Upper lobe of right lung (tissue), 1 donor: ENCODE results near the gene STX4. TPM values are rescaled to one million over a fixed set of nuclear protein-coding genes. Genes with fewer than 3 reads are reported as not detected.
A peak's percentile ranks its signal among the peaks of the same experiment; 100 is the strongest.

Source experiments
- ATAC-seq: fragments of 200-7000 bp; cut with Tn5 transposase; one replicate; pipeline ENCODE4 v1.9.1; 2020; ENCODE audit warnings: mild to moderate bottlenecking, moderate library complexity
- DNase-seq: peaks from one replicate; pipeline ENCODE4 v3.0.0-alpha.2; 2020
- H3K27ac ChIP-seq: fragments of 200-600 bp; one replicate; pipeline ENCODE4 v1.8.0; 2022
- H3K27me3 ChIP-seq: fragments of 200-600 bp; one replicate; pipeline ENCODE4 v1.8.0; 2022; ENCODE audit warnings: mild to moderate bottlenecking
- H3K36me3 ChIP-seq: fragments of 200-600 bp; one replicate; pipeline ENCODE4 v1.8.0; 2022
- H3K4me1 ChIP-seq: fragments of 200-600 bp; one replicate; pipeline ENCODE4 v1.8.0; 2022
- H3K4me3 ChIP-seq: fragments of 200-600 bp; one replicate; pipeline ENCODE4 v1.8.0; 2022; ENCODE audit warnings: mild to moderate bottlenecking
- H3K9me3 ChIP-seq: fragments of 200-600 bp; one replicate; pipeline ENCODE4 v1.8.0; 2022
- intact Hi-C: fragments of 100-400 bp; cut with DNase I; formaldehyde crosslinking; loops from one replicate; pipeline ENCODE4 v1.11.0; 2022
- total RNA-seq: library from RNA; stranded (reverse); fragmentation: NEBNext Ultra II Directional; extraction: Animal tissue kit (Norgen Biotek cat#: 25700); gene quantifications from one replicate; pipeline ENCODE4 v1.2.1, GENCODE V29; 2021
- TF ChIP-seq, protein P1 (sequence below): fragments of 200-600 bp; IDR thresholded peaks from one replicate; pipeline ENCODE4 v1.8.0; 2022; ENCODE audit warnings: antibody characterized with exemption
- donor health status: DM: no; HTN: yes; CAD: no; lungs with severe emphysema.

The STX4 gene
- total RNA-seq, 1 donor from 2014 or later, result 91.7 TPM

DNA sequence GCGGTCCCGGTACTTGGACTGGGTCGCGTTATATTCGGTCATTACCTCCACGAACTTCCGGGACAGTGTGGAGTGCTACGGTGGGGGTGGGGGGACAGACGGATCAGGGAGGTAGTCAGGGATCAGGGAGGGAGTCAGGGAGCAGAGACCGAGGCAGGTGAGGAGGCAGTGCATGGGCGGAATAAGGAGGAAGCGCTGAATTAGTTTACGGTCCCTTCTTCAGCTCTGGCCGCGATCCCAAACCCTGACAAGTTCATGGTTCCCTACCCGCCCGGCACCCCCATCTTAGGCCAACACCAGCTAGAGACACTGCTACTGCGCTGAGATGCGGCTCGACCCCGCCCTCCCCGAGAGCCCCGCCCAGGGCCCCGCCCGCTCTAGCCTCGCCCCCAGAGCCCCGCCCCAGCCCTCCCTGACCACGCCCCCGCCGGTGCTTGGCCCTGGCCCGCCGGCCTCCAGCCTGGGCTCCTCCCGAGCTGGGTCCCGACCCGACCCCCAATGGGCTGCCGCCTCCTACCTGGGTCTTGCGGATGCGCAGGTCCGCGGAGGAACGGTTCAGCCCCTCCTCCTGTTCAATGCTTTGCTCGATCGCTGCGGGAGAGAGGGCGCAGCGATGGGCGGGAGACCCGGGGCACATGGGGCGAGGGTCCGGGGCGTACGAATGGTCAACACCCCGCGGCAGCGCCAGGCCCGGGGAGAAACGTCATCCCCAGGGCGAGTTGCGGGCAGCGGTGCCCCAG, 36.2 kb upstream of the STX4 start:
- Histone ChIP-seq H3K4me3 (peak overlapping the region; percentile 55), H3K4me1 (peaks cover 15% of the 10 kb centered on the region), H3K9me3 (no peaks in the 10 kb centered on the region), H3K27ac (peak overlapping the region; percentile 6), H3K36me3 (no peaks in the 10 kb centered on the region), H3K27me3 (no peaks in the 10 kb centered on the region)
- intact Hi-C loops, result no loop called here
- DNase-seq (peak; percentile 92), ATAC-seq (peak; percentile 97)
- TF ChIP-seq, protein P1, sequence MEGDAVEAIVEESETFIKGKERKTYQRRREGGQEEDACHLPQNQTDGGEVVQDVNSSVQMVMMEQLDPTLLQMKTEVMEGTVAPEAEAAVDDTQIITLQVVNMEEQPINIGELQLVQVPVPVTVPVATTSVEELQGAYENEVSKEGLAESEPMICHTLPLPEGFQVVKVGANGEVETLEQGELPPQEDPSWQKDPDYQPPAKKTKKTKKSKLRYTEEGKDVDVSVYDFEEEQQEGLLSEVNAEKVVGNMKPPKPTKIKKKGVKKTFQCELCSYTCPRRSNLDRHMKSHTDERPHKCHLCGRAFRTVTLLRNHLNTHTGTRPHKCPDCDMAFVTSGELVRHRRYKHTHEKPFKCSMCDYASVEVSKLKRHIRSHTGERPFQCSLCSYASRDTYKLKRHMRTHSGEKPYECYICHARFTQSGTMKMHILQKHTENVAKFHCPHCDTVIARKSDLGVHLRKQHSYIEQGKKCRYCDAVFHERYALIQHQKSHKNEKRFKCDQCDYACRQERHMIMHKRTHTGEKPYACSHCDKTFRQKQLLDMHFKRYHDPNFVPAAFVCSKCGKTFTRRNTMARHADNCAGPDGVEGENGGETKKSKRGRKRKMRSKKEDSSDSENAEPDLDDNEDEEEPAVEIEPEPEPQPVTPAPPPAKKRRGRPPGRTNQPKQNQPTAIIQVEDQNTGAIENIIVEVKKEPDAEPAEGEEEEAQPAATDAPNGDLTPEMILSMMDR, result no peak

DNA sequence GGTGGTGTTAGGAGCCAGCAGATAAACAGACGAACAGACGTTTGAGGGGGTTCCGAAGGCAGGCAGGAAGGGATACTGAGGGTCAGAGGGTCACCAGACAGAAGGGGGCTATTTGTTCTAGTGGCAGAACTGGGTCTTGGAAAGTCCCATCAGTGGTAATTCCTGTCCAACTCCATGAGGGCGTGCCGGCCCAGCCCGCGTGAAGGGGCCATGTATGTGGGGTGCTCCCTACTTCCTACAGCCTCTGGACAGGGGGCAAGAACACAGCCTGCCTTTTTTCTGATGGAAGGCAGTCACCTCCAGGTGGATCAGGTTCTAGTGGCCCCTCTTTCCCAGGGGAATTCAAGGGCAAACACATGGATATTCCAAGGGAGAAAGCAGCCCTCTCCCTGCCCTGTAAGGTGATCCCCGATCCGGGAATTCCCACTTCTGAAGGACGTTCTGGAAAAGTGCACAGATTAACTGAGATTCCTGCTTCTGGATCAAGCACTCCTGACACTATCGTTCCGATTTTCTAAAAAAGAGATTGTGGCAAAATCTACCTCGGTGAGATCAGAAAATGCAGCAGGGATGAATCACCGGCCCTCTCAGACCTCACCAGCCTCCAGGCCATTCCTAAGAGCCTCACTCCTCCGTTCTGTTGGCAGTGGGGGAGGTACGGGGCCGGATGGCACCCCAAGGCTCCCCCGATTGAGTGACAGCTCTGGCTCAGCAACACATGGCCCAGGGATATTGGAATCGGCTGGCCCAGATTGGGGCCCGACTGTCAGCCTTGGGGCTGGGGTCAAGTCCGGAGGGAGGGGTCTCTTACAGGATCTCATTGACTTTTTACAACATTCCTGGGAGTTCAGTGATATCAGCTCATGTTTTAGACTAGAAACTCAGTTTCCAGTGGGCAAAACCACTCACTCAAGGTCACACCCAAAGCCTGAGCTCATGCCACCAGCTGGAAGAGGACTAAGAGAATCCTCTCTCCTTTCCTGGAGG, 35.3 kb upstream of the STX4 start:
- no peak for DNase-seq
- intact Hi-C loops, result no loop called here
- H3K9me3 ChIP-seq, result no peaks in the 10 kb centered on the region
- no peak overlapping the region for H3K27ac ChIP-seq
- ATAC-seq, result peak; percentile 2
- peak overlapping the region; percentile 55 for H3K4me3 ChIP-seq
- no peaks in the 10 kb centered on the region for H3K36me3 ChIP-seq
- TF ChIP-seq, protein P1, result no peak
- peaks cover 15% of the 10 kb centered on the region for H3K4me1 ChIP-seq
- H3K27me3 ChIP-seq, result no peaks in the 10 kb centered on the region

DNA sequence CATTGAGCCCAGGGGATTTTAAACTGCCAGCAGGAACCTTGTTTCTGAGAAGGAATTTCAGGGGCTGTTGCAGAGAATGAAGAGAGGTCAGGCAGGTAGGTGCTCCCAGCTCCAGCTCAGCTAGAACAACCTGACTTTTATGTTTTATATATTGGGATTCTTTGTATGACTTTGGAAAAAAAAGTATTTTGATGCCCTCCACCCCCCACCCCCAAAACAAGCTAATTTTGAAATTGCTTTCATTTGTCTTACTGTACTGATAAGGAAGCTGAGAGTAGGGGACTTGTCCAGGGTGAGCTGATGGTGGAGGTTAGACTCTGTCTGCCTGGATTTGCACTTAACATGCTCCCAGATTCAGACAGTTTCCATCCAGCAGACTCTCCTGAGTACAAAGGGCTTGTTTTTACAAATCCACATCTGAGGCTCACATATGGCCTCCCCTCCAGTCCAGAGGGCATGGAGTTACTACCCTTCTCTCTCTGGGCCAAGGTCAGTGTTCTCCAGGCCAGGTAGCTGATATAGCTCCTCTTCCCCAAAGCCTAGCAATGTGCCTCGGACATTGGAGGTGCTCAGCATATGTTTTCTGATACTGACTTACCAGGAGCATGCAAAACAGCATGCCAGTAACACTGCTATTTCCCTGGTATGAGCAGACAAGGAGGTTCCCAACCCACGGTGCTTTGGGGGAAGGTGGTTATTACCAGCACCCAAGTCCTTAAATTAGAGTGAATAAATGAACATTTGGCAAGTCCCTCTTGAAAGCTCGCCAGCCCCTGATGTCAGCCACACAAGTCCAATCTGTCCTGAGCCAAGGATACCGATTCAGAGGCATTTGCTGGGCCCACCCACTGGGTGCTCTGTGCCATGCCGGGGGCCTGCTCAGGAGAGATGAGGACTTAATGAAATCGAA, 34.3 kb upstream of the STX4 start:
- H3K4me3 ChIP-seq, result no peak overlapping the region
- H3K36me3 ChIP-seq, result no peaks in the 10 kb centered on the region
- H3K27ac ChIP-seq, result no peak overlapping the region
- DNase-seq (no peak), ATAC-seq (no peak)
- intact Hi-C loops, result no loop called here
- H3K27me3 ChIP-seq, result no peaks in the 10 kb centered on the region
- peaks cover 15% of the 10 kb centered on the region for H3K4me1 ChIP-seq
- TF ChIP-seq, protein P1, result no peak
- no peaks in the 10 kb centered on the region for H3K9me3 ChIP-seq

DNA sequence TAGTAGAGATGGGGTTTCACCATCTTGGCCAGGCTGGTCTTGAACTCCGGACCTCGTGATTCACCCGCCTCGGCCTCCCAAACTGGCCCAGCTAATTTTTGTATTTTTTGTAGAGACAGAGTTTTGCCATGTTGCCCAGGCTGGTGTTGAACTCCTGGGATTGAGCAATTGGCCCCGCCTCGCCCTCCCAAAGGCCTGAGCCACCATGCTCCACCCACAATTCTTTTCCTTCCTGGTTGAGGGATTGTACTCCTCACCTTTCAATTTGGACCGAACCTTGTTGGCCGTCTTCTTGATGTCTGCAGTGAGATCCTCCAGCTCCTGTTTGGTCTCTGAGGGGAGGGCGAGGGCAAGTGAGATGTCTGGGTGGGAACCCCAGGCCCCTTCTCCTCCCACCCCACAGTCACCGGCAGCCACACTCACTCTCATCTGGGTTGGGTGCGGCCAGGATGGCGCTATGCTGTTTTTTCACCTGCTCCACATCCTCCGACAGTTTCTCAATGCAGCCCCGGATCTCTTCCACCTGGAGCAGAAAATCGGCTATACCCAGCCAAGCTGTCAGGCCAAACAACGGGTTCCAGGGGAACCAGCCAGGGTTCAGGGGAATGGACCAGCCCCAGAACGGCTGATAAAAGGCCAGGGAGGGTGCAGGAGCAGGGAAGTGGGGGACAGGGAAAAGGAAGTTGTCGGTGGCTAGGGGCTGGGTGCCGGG, 32.5 kb upstream of the STX4 start:
- DNase-seq (no peak), ATAC-seq (no peak)
- Histone ChIP-seq H3K4me3 (no peak overlapping the region), H3K4me1 (peaks cover 15% of the 10 kb centered on the region), H3K36me3 (no peaks in the 10 kb centered on the region), H3K27me3 (no peaks in the 10 kb centered on the region), H3K27ac (no peak overlapping the region), H3K9me3 (no peaks in the 10 kb centered on the region)
- TF ChIP-seq, protein P1, result no peak
- intact Hi-C loops, result no loop called here
